ENCODE results near the gene SLC9B2. TPM values are rescaled to one million over a fixed set of nuclear protein-coding genes. Genes with fewer than 3 reads are reported as not detected.
A peak's percentile ranks its signal among the peaks of the same experiment; 100 is the strongest.

The SLC9B2 gene
- total RNA-seq, 1 donor, result 23.5 TPM

- Histone ChIP-seq H3K36me3 (ENCODE audit: insufficient read depth, low read length) (peaks cover 23% of the 10 kb centered on the region), H3K27ac (ENCODE audit: low read depth, low read length) (no peak overlapping the region), H3K4me2 (ENCODE audit: insufficient read depth, low read length) (no peak overlapping the region), H3K4me3 (ENCODE audit: insufficient read depth, low read length) (no peak overlapping the region), H4K20me1 (ENCODE audit: insufficient read depth, low read length) (no peaks in the 10 kb centered on the region), H3K27me3 (ENCODE audit: insufficient read depth, low read length) (no peaks in the 10 kb centered on the region), H2AFZ (ENCODE audit: low read length) (no peak overlapping the region), H3K4me1 (ENCODE audit: insufficient read depth, low read length) (no peaks in the 10 kb centered on the region), H3K9me3 (ENCODE audit: low read depth, low read length) (no peaks in the 10 kb centered on the region), H3K79me2 (ENCODE audit: insufficient read depth, low read length) (no peaks in the 10 kb centered on the region)
- no peak for TF ChIP-seq CTCF (IDR thresholded peaks at IDR 0.05; ENCODE audit: extremely low read depth, low read depth, low read length)
- DNase-seq (ENCODE audit: insufficient read length, low spot score, missing footprints), result no peak
These were observed 35.0 kb upstream of the SLC9B2 start for GRCh38 chr4:103111598-103111997.

- peaks cover 15% of the 10 kb centered on the region for H3K36me3 ChIP-seq (ENCODE audit: insufficient read depth, low read length)
- H3K79me2 ChIP-seq (ENCODE audit: insufficient read depth, low read length), result no peaks in the 10 kb centered on the region
- no peaks in the 10 kb centered on the region for H3K27me3 ChIP-seq (ENCODE audit: insufficient read depth, low read length)
- H2AFZ ChIP-seq (ENCODE audit: low read length), result no peak overlapping the region
- H3K9me3 ChIP-seq (ENCODE audit: low read depth, low read length), result no peaks in the 10 kb centered on the region
- no peak overlapping the region for H3K4me3 ChIP-seq (ENCODE audit: insufficient read depth, low read length)
- H3K4me1 ChIP-seq (ENCODE audit: insufficient read depth, low read length), result no peaks in the 10 kb centered on the region
- H3K4me2 ChIP-seq (ENCODE audit: insufficient read depth, low read length), result no peak overlapping the region
- H4K20me1 ChIP-seq (ENCODE audit: insufficient read depth, low read length), result no peaks in the 10 kb centered on the region
- no peak for DNase-seq (ENCODE audit: insufficient read length, low spot score, missing footprints)
- H3K27ac ChIP-seq (ENCODE audit: low read depth, low read length), result no peak overlapping the region
- no peak for TF ChIP-seq CTCF (IDR thresholded peaks at IDR 0.05; ENCODE audit: extremely low read depth, low read depth, low read length)
These were observed 32.0 kb upstream of the SLC9B2 start for GRCh38 chr4:103108542-103108941.

GRCh38 chr4:103105558-103106356 is 29.2 kb upstream of the SLC9B2 start:
- DNase-seq (ENCODE audit: insufficient read length, low spot score, missing footprints), result peak; percentile 6
- H3K4me3 ChIP-seq (ENCODE audit: insufficient read depth, low read length), result no peak overlapping the region
- H3K36me3 ChIP-seq (ENCODE audit: insufficient read depth, low read length), result peaks cover 15% of the 10 kb centered on the region
- H3K79me2 ChIP-seq (ENCODE audit: insufficient read depth, low read length), result no peaks in the 10 kb centered on the region
- H4K20me1 ChIP-seq (ENCODE audit: insufficient read depth, low read length), result no peaks in the 10 kb centered on the region
- H3K4me1 ChIP-seq (ENCODE audit: insufficient read depth, low read length), result no peaks in the 10 kb centered on the region
- H3K27me3 ChIP-seq (ENCODE audit: insufficient read depth, low read length), result no peaks in the 10 kb centered on the region
- no peak for TF ChIP-seq CTCF (IDR thresholded peaks at IDR 0.05; ENCODE audit: extremely low read depth, low read depth, low read length)
- H3K27ac ChIP-seq (ENCODE audit: low read depth, low read length), result no peak overlapping the region
- peak overlapping the region; percentile 53 for H2AFZ ChIP-seq (ENCODE audit: low read length)
- H3K4me2 ChIP-seq (ENCODE audit: insufficient read depth, low read length), result no peak overlapping the region
- H3K9me3 ChIP-seq (ENCODE audit: low read depth, low read length), result no peaks in the 10 kb centered on the region

- no peaks in the 10 kb centered on the region for H3K9me3 ChIP-seq (ENCODE audit: low read depth, low read length)
- no peaks in the 10 kb centered on the region for H3K79me2 ChIP-seq (ENCODE audit: insufficient read depth, low read length)
- H3K4me1 ChIP-seq (ENCODE audit: insufficient read depth, low read length), result no peaks in the 10 kb centered on the region
- no peaks in the 10 kb centered on the region for H3K27me3 ChIP-seq (ENCODE audit: insufficient read depth, low read length)
- H3K4me2 ChIP-seq (ENCODE audit: insufficient read depth, low read length), result no peak overlapping the region
- H3K4me3 ChIP-seq (ENCODE audit: insufficient read depth, low read length), result no peak overlapping the region
- DNase-seq (ENCODE audit: insufficient read length, low spot score, missing footprints), result no peak
- TF ChIP-seq CTCF (IDR thresholded peaks at IDR 0.05; ENCODE audit: extremely low read depth, low read depth, low read length), result no peak
- H4K20me1 ChIP-seq (ENCODE audit: insufficient read depth, low read length), result no peaks in the 10 kb centered on the region
- no peak overlapping the region for H2AFZ ChIP-seq (ENCODE audit: low read length)
- H3K36me3 ChIP-seq (ENCODE audit: insufficient read depth, low read length), result peaks cover 12% of the 10 kb centered on the region
- H3K27ac ChIP-seq (ENCODE audit: low read depth, low read length), result no peak overlapping the region
These were observed 28.3 kb upstream of the SLC9B2 start for GRCh38 chr4:103104886-103105285.

Data from osteoblast (primary cell).